Dedifferentiated amniotic fluid mesenchymal stem cell (primary cell): Measurements from ENCODE around the gene TERB1.
A peak's percentile ranks its signal among the peaks of the same experiment; 100 is the strongest.
"Not testable (repeated sequence)": the region's sequence is repeated elsewhere in the genome, so short reads cannot be mapped to it uniquely, and the experiment has no call there.

Source experiments
- DNase-seq: peaks from one replicate; pipeline ENCODE4 v3.0.0-alpha.2; 2016; ENCODE audit errors: extremely low spot score

TERB1 gene

GRCh38 chr16:66830422-66831404 lies 29.3 kb upstream of the TERB1 start, which contains the start of gene NAE1:
Gene NAE1 (minus strand): TSS chr16:66830976. CDS start chr16:66830899, 77 bp downstream.
- peak; percentile 63 for DNase-seq

GRCh38 chr16:66824006-66824405 lies 22.6 kb upstream of the TERB1 start:
- no peak for DNase-seq

- no peak for DNase-seq
Measured at GRCh38 chr16:66814734-66815133, 13.3 kb upstream of the TERB1 start.

GRCh38 chr16:66811043-66811442 lies 9.7 kb upstream of the TERB1 start:
- DNase-seq = no peak

GRCh38 chr16:66810391-66810790 lies 9.0 kb upstream of the TERB1 start:
- DNase-seq = no peak

GRCh38 chr16:66809765-66810164 lies 8.4 kb upstream of the TERB1 start:
- DNase-seq = no peak

GRCh38 chr16:66802159-66802558 lies 775 bp upstream of the TERB1 start:
- no peak for DNase-seq

DNA sequence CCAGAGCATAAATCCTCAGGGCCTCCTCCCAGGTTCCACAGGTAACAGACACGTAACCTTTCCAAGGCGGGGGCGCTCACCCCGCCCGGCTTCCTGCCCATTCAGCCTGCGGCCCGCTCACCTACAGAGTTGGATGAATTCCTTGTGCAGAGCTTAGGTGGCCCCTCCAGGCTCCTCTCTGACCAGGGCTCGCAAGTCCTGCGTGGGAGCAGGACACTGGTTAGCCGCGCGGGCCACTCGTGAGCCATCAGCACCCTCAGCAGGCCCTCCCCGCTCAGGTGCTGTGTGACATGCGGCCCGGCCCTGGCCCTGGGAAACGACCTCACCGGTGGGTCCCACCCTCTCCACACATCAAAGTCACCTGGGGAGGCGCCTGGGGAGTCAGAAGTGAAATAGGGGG lies 528 bp downstream of the TERB1 start:
- no peak for DNase-seq

- no peak for DNase-seq
Measured at GRCh38 chr16:66798161-66798560, 3.2 kb downstream of the TERB1 start.

DNA sequence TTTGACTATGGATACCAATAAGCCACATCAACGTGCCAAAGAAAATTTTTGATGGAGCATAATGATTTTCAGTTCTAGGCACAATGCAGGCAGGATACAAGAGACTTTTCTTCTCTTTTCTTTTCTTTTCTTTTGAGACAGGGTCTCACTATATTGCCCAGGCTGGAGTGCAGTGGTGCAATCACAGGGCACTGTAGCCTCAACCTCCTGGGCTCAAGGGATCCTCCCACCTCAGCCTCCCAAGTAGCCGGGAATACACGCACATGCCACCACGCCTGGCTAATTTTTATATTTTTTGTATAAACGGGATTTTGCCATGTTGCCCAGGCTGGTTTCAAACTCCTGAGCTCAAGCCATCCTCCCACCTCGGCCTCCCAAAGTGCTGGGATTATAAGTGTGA lies 7.4 kb downstream of the TERB1 start:
- not testable (repeated sequence) for DNase-seq

GRCh38 chr16:66790130-66790733 lies 11.2 kb downstream of the TERB1 start:
- DNase-seq = no peak

DNA sequence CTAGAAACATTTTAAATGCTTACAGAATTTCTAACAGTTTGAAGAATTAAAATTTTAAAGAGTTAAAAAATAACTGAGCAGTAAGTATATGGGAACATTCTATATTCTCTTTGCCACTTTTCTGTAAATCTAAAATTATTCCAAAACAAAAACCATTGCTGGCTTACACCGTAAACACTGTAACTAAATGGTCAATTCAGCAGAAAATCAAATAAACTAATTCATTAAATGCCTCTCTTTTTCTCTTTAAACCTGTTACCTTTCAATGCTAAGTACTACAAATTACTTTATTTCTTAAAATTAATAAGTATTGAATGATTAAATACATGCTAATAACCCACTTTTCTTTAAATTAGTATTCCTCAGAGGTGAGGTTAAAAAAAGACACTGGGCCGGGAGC lies 14.0 kb downstream of the TERB1 start:
- DNase-seq = no peak

DNA sequence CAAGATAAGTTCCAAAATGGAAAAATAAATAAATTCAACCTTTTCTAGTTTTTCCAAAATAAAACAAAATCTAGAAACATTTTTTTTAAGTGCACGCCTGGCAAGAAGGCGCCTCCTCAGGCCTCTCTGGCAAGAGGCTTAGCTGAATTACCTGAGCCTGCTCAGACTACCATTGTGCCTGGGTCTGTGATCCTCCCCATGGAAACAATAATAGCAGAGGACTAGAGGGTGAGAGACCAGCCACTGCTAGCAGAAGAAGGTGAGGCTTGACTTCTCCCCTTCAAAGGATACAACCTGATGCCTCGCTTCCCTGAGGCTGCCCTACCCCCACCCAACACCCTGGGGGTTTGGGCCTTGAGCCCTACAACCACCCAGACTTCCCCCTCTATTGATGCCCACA lies 14.8 kb downstream of the TERB1 start:
- no peak for DNase-seq

- DNase-seq = no peak
Measured at GRCh38 chr16:66776457-66776856, 24.9 kb downstream of the TERB1 start.

- no peak for DNase-seq
Measured at GRCh38 chr16:66774981-66775380, 26.4 kb downstream of the TERB1 start.

- DNase-seq = no peak
Measured at GRCh38 chr16:66758086-66758485, 43.3 kb downstream of the TERB1 start.

GRCh38 chr16:66754819-66755218 lies 46.6 kb downstream of the TERB1 start:
- no peak for DNase-seq

DNA sequence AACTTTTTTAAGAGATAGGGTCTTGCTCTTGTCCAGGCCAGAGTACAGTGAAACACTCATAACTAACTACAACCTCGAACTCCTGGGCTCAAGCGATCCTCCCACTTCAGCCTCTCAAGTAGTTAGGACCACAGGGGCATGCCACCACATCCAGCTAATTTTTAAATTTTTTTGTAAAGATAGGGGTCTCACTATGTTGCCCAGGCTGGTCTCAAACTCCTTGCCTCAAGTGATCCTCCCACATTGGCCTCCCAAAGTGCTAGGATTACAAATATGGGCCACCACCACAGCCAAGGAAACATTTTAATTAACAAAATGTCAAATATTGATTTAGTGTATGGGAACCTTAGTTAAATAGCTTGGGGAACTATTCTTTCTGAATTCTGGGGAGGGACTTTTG lies 47.2 kb downstream of the TERB1 start:
- no peak for DNase-seq

- no peak for DNase-seq
Measured at GRCh38 chr16:66752958-66753357, 48.4 kb downstream of the TERB1 start.

GRCh38 chr16:66752379-66752778 lies 49.0 kb downstream of the TERB1 start:
- DNase-seq = no peak

DNA sequence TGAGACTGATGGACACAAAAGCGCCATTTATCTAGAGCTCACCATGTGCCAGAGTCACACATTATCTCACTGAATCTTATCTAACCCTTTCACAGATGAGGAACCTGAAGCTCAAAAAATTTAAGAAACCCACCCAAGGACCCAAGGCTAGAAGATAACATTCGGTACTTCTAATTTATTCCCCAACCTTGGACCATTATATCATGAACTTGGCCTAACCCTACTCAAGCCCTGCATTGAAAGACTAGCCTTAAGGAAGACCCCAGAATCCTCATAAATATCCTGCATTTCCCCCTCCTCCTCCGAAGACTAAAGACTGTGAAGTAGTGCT lies 49.4 kb downstream of the TERB1 start:
- DNase-seq = no peak

DNA sequence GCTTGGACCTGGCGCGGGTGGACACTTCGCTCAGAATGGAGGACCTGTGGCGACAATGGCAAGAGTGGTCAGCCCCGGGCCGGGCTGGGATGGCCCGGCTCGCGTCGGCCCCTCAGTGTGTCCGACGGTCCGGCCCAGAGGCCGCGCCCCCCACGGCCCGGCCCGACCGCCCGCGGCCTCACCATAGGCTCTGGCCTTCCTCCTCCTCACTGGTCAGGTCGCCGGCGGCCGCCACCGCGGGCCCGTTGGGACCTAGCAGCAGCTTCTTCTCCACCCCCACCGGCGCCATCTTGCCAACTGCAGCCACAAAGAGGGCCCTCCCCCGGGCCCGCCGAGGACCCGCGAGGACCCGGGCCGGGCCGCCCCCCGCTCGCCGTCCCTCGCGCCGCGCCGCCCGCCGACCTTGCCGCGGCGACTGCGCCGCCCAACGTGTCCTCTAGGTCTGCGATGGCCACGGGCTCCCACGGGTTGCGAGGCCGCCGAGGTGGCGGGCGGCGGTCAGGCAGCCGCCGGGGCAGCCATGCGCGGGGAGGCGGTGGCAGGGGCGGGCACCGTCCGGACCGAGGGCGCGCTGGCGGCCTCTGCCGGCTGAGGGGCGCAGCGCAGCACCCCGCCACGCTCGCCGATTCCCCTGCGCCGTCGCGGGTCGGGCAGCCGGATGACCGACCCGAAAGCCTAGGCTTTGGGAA lies 49.9 kb downstream of the TERB1 start, which contains the start of gene DYNC1LI2:
Gene DYNC1LI2, minus strand, starts transcription at position 307 of the 689 bp plus-strand sequence. Its CDS starts 18 bp downstream, at position 289.
- DNase-seq = peak; percentile 52

- DNase-seq = no peak
Measured at GRCh38 chr16:66751053-66751302, 50.4 kb downstream of the TERB1 start.
